HEK293 (cell line): ENCODE results near the gene CLCN3.

Experiments used
- CTCF ChIA-PET: fragments of 350-600 bp; formaldehyde crosslinking; extraction: SDS; loops from one replicate; lab custom pipeline; 2021; ENCODE audit warnings: antibody characterized with exemption; lab: Yijun Ruan, JAX
- POLR2A ChIA-PET: fragments of 300-600 bp; formaldehyde crosslinking; extraction: SDS; loops from one replicate; lab custom pipeline; 2020; ENCODE audit warnings: antibody characterized with exemption, inconsistent platforms; lab: Yijun Ruan, JAX
- H3K27ac ChIP-seq: fragments of 200-500 bp; sonication (Bioruptor generic); 2 replicates; pipeline ENCODE4 v1.5.1; 2014; ENCODE audit warnings: low read depth, low read length, control low read depth, inconsistent platforms; ENCODE audit errors: extremely low read depth
- H3K36me3 ChIP-seq, 2 experiments: fragments of 200-500 bp in 1 of 2; sonication (Bioruptor generic) in 1 of 2; 1 replicate in 1 of 2; 2 replicates in 1 of 2; pipeline ENCODE4 v1.5.1; 2014 to 2017; ENCODE audit warnings: inconsistent platforms in 2 of 2, low read length in 2 of 2; ENCODE audit not compliant: control insufficient read depth in 2 of 2, insufficient read depth in 1 of 2
- H3K4me1 ChIP-seq: fragments of 200-500 bp; sonication (Bioruptor generic); 2 replicates; pipeline ENCODE4 v1.5.1; 2014; ENCODE audit warnings: mild to moderate bottlenecking, low read length, inconsistent platforms; ENCODE audit not compliant: control insufficient read depth, insufficient read depth
- H3K4me3 ChIP-seq: 2 replicates; pipeline ENCODE4 v1.5.1; 2011; ENCODE audit warnings: low read depth, mild to moderate bottlenecking, control low read depth, low read length, moderate library complexity
- H3K9me3 ChIP-seq: fragments of 200-500 bp; sonication (Bioruptor generic); 2 replicates; pipeline ENCODE4 v1.5.1; 2014; ENCODE audit warnings: low read depth, low read length, inconsistent platforms; ENCODE audit not compliant: control insufficient read depth, insufficient read depth
- EGR2 ChIP-seq: fragments of 450-650 bp; formaldehyde crosslinking; IDR thresholded peaks from 2 replicates; pipeline ENCODE4 v1.5.1; 2016; ENCODE audit warnings: low read depth, missing biosample characterization, missing genetic modification characterization
- KLF10 ChIP-seq: fragments of 450-650 bp; IDR thresholded peaks from 2 replicates; pipeline ENCODE4 v1.5.1; 2018; ENCODE audit warnings: missing biosample characterization, mild to moderate bottlenecking, missing genetic modification characterization
- KLF9 ChIP-seq: fragments of 450-650 bp; formaldehyde crosslinking; IDR thresholded peaks from 2 replicates; pipeline ENCODE4 v1.5.1; 2016; ENCODE audit warnings: missing biosample characterization, missing genetic modification characterization, low read depth
- MZF1 ChIP-seq: fragments of 450-650 bp; formaldehyde crosslinking; IDR thresholded peaks from 2 replicates; pipeline ENCODE4 v1.5.1; 2017; ENCODE audit warnings: missing biosample characterization, missing genetic modification characterization, borderline replicate concordance
- SALL2 ChIP-seq: fragments of 450-650 bp; formaldehyde crosslinking; IDR thresholded peaks from 2 replicates; pipeline ENCODE4 v1.5.0; 2017; ENCODE audit warnings: missing biosample characterization, mild to moderate bottlenecking, missing genetic modification characterization, borderline replicate concordance
- SETDB1 ChIP-seq: IDR thresholded peaks from one replicate; pipeline ENCODE4 v1.6.1; 2017; ENCODE audit warnings: mild to moderate bottlenecking, low read length, moderate library complexity, mixed read lengths; ENCODE audit not compliant: insufficient read length
- YY1 ChIP-seq: fragments of 450-650 bp; formaldehyde crosslinking; IDR thresholded peaks from 2 replicates; pipeline ENCODE4 v1.5.1; 2018; ENCODE audit warnings: missing biosample characterization, missing genetic modification characterization
- ZBTB1 ChIP-seq: fragments of 450-650 bp; formaldehyde crosslinking; IDR thresholded peaks from 2 replicates; pipeline ENCODE4 v1.5.1; 2016; ENCODE audit warnings: missing biosample characterization, missing genetic modification characterization
- ZNF140 ChIP-seq: fragments of 450-650 bp; formaldehyde crosslinking; IDR thresholded peaks from 2 replicates; pipeline ENCODE4 v1.5.1; 2016; ENCODE audit warnings: missing biosample characterization, missing genetic modification characterization
- ZNF174 ChIP-seq: fragments of 450-650 bp; formaldehyde crosslinking; IDR thresholded peaks from 2 replicates; pipeline ENCODE4 v1.5.0; 2017; ENCODE audit warnings: missing biosample characterization, mild to moderate bottlenecking, missing genetic modification characterization
- ZNF175 ChIP-seq: fragments of 450-650 bp; formaldehyde crosslinking; IDR thresholded peaks from 2 replicates; pipeline ENCODE4 v1.5.1; 2016; ENCODE audit warnings: missing biosample characterization, missing genetic modification characterization
- ZNF184 ChIP-seq: fragments of 450-650 bp; IDR thresholded peaks from 2 replicates; pipeline ENCODE4 v1.5.1; 2018; ENCODE audit warnings: missing biosample characterization, mild to moderate bottlenecking, missing genetic modification characterization
- ZNF248 ChIP-seq: fragments of 450-650 bp; formaldehyde crosslinking; IDR thresholded peaks from 2 replicates; pipeline ENCODE4 v1.5.1; 2017; ENCODE audit warnings: missing biosample characterization, missing genetic modification characterization
- ZNF416 ChIP-seq: fragments of 450-650 bp; formaldehyde crosslinking; IDR thresholded peaks from 2 replicates; pipeline ENCODE4 v1.5.1; 2016; ENCODE audit warnings: missing biosample characterization, missing genetic modification characterization
- ZNF433 ChIP-seq: fragments of 450-650 bp; formaldehyde crosslinking; IDR thresholded peaks from 2 replicates; pipeline ENCODE4 v1.5.1; 2016; ENCODE audit warnings: missing biosample characterization, missing genetic modification characterization, low read depth
- ZNF473 ChIP-seq: fragments of 450-650 bp; formaldehyde crosslinking; IDR thresholded peaks from 2 replicates; pipeline ENCODE4 v1.5.1; 2017; ENCODE audit warnings: missing biosample characterization, missing genetic modification characterization
- ZNF48 ChIP-seq: fragments of 450-650 bp; formaldehyde crosslinking; IDR thresholded peaks from 2 replicates; pipeline ENCODE4 v1.5.1; 2016; ENCODE audit warnings: missing biosample characterization, missing genetic modification characterization
- ZNF514 ChIP-seq: fragments of 450-650 bp; formaldehyde crosslinking; IDR thresholded peaks from 2 replicates; pipeline ENCODE4 v1.5.1; 2016; ENCODE audit warnings: missing biosample characterization, missing genetic modification characterization
- ZNF529 ChIP-seq: fragments of 450-650 bp; formaldehyde crosslinking; IDR thresholded peaks from 2 replicates; pipeline ENCODE4 v1.5.1; 2017; ENCODE audit warnings: missing genetic modification characterization, missing biosample characterization; ENCODE audit not compliant: insufficient replicate concordance
- ZNF544 ChIP-seq: fragments of 450-650 bp; formaldehyde crosslinking; IDR thresholded peaks from 2 replicates; pipeline ENCODE4 v1.5.0; 2017; ENCODE audit warnings: missing biosample characterization, missing genetic modification characterization
- ZNF600 ChIP-seq: fragments of 450-650 bp; formaldehyde crosslinking; IDR thresholded peaks from 2 replicates; pipeline ENCODE4 v1.5.1; 2016; ENCODE audit warnings: missing biosample characterization, missing genetic modification characterization
- ZNF701 ChIP-seq: fragments of 450-650 bp; formaldehyde crosslinking; IDR thresholded peaks from 2 replicates; pipeline ENCODE4 v1.5.1; 2016; ENCODE audit warnings: missing biosample characterization, missing genetic modification characterization
- ZNF792 ChIP-seq: fragments of 450-650 bp; formaldehyde crosslinking; IDR thresholded peaks from 2 replicates; pipeline ENCODE4 v1.5.1; 2016; ENCODE audit warnings: missing biosample characterization, missing genetic modification characterization
- ZNF837 ChIP-seq: fragments of 450-650 bp; formaldehyde crosslinking; IDR thresholded peaks from 2 replicates; pipeline ENCODE4 v1.5.1; 2016; ENCODE audit warnings: missing biosample characterization, missing genetic modification characterization
- TF ChIP-seq, protein P1 (sequence below): fragments of 450-650 bp; formaldehyde crosslinking; IDR thresholded peaks from 2 replicates; pipeline ENCODE4 v1.5.1; 2016; ENCODE audit warnings: missing biosample characterization, missing genetic modification characterization
- TF ChIP-seq, protein P2 (sequence below): fragments of 450-650 bp; formaldehyde crosslinking; IDR thresholded peaks from 2 replicates; pipeline ENCODE4 v1.5.1; 2016; ENCODE audit warnings: missing biosample characterization, missing genetic modification characterization
- TF ChIP-seq, protein P3 (sequence below): fragments of 450-650 bp; formaldehyde crosslinking; IDR thresholded peaks from 2 replicates; pipeline ENCODE4 v1.5.1; 2016; ENCODE audit warnings: missing biosample characterization, missing genetic modification characterization
- TF ChIP-seq, protein P4 (sequence below): fragments of 450-650 bp; formaldehyde crosslinking; IDR thresholded peaks from 2 replicates; pipeline ENCODE4 v1.5.1; 2017; ENCODE audit warnings: missing biosample characterization, missing genetic modification characterization
- TF ChIP-seq, protein P5 (sequence below): fragments of 450-650 bp; formaldehyde crosslinking; IDR thresholded peaks from 2 replicates; pipeline ENCODE4 v1.5.1; 2016; ENCODE audit warnings: missing biosample characterization, missing genetic modification characterization
- TF ChIP-seq, protein P6 (sequence below): fragments of 450-650 bp; IDR thresholded peaks from 2 replicates; pipeline ENCODE4 v1.5.1; 2018; ENCODE audit warnings: missing biosample characterization, missing genetic modification characterization

The CLCN3 gene

DNA sequence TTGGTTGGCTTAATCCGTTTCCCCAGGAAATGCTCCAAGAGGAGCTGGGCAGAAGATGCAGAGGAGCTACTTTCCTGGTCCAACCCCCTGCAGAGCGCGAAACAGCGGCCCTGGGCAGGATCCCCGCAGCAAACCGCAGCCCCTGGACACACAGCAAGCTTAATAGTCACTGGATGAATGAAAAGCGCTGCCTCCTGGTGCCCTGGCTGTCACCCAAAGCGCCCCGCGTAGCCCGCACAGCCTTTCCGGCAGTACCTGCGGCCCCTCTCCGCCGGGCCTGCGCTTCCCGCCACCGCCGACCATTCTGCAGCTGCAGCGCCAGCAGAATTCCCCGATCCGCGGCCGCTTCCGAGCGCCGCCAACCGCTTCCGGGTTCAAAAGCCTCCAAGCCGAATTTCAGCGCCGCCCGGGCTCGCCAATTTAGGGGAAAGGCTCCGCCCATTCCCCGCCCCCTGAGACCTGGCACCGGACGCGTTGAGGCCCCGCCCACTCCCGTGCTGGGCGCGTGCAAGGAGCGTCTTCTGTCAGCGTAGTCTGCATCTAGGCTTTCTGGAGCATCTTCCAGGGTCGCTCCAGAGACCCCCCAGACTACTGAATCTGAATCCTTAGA lies 137.3 kb downstream of the CLCN3 start, which contains the start of gene HPF1 (continued):
- TF ChIP-seq, protein P1, sequence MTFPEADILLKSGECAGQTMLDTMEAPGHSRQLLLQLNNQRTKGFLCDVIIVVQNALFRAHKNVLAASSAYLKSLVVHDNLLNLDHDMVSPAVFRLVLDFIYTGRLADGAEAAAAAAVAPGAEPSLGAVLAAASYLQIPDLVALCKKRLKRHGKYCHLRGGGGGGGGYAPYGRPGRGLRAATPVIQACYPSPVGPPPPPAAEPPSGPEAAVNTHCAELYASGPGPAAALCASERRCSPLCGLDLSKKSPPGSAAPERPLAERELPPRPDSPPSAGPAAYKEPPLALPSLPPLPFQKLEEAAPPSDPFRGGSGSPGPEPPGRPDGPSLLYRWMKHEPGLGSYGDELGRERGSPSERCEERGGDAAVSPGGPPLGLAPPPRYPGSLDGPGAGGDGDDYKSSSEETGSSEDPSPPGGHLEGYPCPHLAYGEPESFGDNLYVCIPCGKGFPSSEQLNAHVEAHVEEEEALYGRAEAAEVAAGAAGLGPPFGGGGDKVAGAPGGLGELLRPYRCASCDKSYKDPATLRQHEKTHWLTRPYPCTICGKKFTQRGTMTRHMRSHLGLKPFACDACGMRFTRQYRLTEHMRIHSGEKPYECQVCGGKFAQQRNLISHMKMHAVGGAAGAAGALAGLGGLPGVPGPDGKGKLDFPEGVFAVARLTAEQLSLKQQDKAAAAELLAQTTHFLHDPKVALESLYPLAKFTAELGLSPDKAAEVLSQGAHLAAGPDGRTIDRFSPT (tag by site-specific recombination), result 0 out of 2 replicates have a peak, but pooled peaks have one; percentile 44
- no peak for TF ChIP-seq SALL2
- no peak for TF ChIP-seq MZF1 (tag by site-specific recombination)
- no peak for TF ChIP-seq ZNF174 (tag by site-specific recombination)
- TF ChIP-seq ZNF544 (tag by site-specific recombination), result no peak
- no peak for TF ChIP-seq ZNF433 (tag by site-specific recombination)
- TF ChIP-seq ZNF529, result no peak
- no peak for TF ChIP-seq ZNF248 (tag by site-specific recombination)
- TF ChIP-seq ZNF701 (tag by site-specific recombination), result no peak
- TF ChIP-seq SETDB1, result no peak
- TF ChIP-seq, protein P2, sequence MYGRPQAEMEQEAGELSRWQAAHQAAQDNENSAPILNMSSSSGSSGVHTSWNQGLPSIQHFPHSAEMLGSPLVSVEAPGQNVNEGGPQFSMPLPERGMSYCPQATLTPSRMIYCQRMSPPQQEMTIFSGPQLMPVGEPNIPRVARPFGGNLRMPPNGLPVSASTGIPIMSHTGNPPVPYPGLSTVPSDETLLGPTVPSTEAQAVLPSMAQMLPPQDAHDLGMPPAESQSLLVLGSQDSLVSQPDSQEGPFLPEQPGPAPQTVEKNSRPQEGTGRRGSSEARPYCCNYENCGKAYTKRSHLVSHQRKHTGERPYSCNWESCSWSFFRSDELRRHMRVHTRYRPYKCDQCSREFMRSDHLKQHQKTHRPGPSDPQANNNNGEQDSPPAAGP (tag by site-specific recombination), result no peak
- TF ChIP-seq ZNF792 (tag by site-specific recombination), result no peak
- no peak for TF ChIP-seq ZNF473
- 0 out of 2 replicates have a peak, but pooled peaks have one; percentile 26 for TF ChIP-seq ZBTB1 (tag by site-specific recombination)
- TF ChIP-seq ZNF514 (tag by site-specific recombination), result no peak
- TF ChIP-seq ZNF175 (tag by site-specific recombination), result no peak
- no peak for TF ChIP-seq ZNF48 (tag by site-specific recombination)
- no peak for TF ChIP-seq ZNF140 (tag by site-specific recombination)
- 0 out of 2 replicates have a peak, but pooled peaks have one; percentile 20 for TF ChIP-seq YY1 (tag by site-specific recombination)
- TF ChIP-seq KLF9 (tag by site-specific recombination), result peak; percentile 74
- TF ChIP-seq, protein P3, sequence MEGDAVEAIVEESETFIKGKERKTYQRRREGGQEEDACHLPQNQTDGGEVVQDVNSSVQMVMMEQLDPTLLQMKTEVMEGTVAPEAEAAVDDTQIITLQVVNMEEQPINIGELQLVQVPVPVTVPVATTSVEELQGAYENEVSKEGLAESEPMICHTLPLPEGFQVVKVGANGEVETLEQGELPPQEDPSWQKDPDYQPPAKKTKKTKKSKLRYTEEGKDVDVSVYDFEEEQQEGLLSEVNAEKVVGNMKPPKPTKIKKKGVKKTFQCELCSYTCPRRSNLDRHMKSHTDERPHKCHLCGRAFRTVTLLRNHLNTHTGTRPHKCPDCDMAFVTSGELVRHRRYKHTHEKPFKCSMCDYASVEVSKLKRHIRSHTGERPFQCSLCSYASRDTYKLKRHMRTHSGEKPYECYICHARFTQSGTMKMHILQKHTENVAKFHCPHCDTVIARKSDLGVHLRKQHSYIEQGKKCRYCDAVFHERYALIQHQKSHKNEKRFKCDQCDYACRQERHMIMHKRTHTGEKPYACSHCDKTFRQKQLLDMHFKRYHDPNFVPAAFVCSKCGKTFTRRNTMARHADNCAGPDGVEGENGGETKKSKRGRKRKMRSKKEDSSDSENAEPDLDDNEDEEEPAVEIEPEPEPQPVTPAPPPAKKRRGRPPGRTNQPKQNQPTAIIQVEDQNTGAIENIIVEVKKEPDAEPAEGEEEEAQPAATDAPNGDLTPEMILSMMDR, result peak; percentile 16; the same call in 1 of the 2 replicates
- peak; percentile 34; the same call in 1 of the 2 replicates for TF ChIP-seq ZNF600 (tag by site-specific recombination)
- TF ChIP-seq, all 188 proteins: peak for 39

DNA sequence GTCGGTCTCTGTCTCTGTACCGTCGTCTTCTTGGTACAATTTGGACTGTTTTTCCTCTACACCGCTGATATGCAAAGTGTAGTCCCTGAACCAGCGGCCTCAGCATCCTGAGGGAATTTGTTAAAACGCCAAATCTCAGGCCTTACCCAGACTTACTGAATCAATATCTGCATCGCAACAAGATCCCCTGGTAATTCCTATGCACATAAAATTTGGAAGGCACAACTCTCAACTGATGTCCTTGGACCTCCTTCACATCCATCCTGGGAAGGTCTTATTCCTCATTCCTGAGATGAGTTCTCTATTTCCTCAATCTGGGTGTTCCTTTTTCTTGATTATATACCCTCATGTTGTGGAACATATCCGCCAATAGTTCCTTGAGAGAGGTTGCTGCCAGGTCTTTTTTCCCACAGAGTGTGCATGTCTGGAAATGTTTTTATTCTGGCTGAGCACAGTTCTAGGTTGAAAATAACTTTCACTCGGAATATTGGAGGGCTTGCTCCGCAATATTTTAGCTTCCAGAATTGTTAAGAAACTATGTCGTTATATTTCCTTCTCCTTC lies 138.1 kb downstream of the CLCN3 start:
- Histone ChIP-seq H3K4me1 (no peaks in the 10 kb centered on the region), H3K36me3 (peaks cover 0 to under 1% of the 10 kb centered on the region in 2 experiments; a peak in 1 of 3 replicates), H3K9me3 (no peaks in the 10 kb centered on the region), H3K27ac (no peak overlapping the region), H3K4me3 (no peak overlapping the region)
- CTCF ChIA-PET, result no interaction called here
- POLR2A ChIA-PET, result no interaction called here
- TF ChIP-seq EGR2 (tag by site-specific recombination), result no peak
- TF ChIP-seq, protein P4, sequence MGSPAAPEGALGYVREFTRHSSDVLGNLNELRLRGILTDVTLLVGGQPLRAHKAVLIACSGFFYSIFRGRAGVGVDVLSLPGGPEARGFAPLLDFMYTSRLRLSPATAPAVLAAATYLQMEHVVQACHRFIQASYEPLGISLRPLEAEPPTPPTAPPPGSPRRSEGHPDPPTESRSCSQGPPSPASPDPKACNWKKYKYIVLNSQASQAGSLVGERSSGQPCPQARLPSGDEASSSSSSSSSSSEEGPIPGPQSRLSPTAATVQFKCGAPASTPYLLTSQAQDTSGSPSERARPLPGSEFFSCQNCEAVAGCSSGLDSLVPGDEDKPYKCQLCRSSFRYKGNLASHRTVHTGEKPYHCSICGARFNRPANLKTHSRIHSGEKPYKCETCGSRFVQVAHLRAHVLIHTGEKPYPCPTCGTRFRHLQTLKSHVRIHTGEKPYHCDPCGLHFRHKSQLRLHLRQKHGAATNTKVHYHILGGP, result no peak
- TF ChIP-seq, protein P5, sequence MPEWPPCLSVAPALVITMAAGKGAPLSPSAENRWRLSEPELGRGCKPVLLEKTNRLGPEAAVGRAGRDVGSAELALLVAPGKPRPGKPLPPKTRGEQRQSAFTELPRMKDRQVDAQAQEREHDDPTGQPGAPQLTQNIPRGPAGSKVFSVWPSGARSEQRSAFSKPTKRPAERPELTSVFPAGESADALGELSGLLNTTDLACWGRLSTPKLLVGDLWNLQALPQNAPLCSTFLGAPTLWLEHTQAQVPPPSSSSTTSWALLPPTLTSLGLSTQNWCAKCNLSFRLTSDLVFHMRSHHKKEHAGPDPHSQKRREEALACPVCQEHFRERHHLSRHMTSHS (tag by site-specific recombination), result no peak
- TF ChIP-seq KLF10, result no peak
- TF ChIP-seq ZNF184, result no peak
- TF ChIP-seq ZNF416 (tag by site-specific recombination), result no peak
- no peak for TF ChIP-seq ZNF837 (tag by site-specific recombination)
- TF ChIP-seq, protein P6, sequence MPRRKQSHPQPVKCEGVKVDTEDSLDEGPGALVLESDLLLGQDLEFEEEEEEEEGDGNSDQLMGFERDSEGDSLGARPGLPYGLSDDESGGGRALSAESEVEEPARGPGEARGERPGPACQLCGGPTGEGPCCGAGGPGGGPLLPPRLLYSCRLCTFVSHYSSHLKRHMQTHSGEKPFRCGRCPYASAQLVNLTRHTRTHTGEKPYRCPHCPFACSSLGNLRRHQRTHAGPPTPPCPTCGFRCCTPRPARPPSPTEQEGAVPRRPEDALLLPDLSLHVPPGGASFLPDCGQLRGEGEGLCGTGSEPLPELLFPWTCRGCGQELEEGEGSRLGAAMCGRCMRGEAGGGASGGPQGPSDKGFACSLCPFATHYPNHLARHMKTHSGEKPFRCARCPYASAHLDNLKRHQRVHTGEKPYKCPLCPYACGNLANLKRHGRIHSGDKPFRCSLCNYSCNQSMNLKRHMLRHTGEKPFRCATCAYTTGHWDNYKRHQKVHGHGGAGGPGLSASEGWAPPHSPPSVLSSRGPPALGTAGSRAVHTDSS (tag by site-specific recombination), result no peak
